HCT116 (cell line): Measurements from ENCODE around the gene MAP2K5. TPM values are rescaled to one million over a fixed set of nuclear protein-coding genes. Genes with fewer than 3 reads are reported as not detected.

Experiments
- ATAC-seq: fragments of 200-7000 bp; cut with Tn5 transposase; 2 replicates; pipeline ENCODE4 v1.9.1; 2020; ENCODE audit warnings: mild to moderate bottlenecking, moderate library complexity
- BruUV-seq: library from RNA; stranded (reverse); fragments of 400-500 nt; replicated peaks from 2 replicates; lab custom pipeline; 2021; lab: Mats Ljungman, UMichigan
- CTCF ChIA-PET: fragments of 300-600 bp; sonication (Branson Sonifier 250); formaldehyde crosslinking; loops from one replicate; lab custom pipeline; 2021; ENCODE audit warnings: antibody characterized with exemption; lab: Charles Lee
- POLR2A ChIA-PET: fragments of 300-600, 350-600 bp; sonication (Branson Sonifier 250); formaldehyde crosslinking; loops from one replicate; lab custom pipeline; 2021; ENCODE audit warnings: antibody characterized with exemption; lab: Charles Lee
- RAD21 ChIA-PET, 2 experiments: fragments of 300-600 bp; sonication (Branson Sonifier 250); formaldehyde crosslinking; loops; one replicate each; lab custom pipeline; 2023; ENCODE audit warnings: low total read pairs in 2 of 2; ENCODE audit not compliant: uncharacterized antibody in 2 of 2, unreplicated experiment in 2 of 2, low non-redundant PET in 1 of 2; lab: Charles Lee
- DNase-seq: peaks from one replicate; pipeline ENCODE4 v3.0.0-alpha.2; 2010; ENCODE audit warnings: low read depth, low spot score
- H2AFZ ChIP-seq: fragments of 200-600 bp; shearing (Covaris generic), sonication (generic); 2 replicates; pipeline ENCODE4 v1.6.1; 2017; ENCODE audit warnings: low read depth, mixed run types, mixed read lengths, antibody characterized with exemption, low read length; ENCODE audit not compliant: poor library complexity, severe bottlenecking
- H3K27ac ChIP-seq: 2 replicates; pipeline ENCODE4 v1.5.1; 2012; ENCODE audit warnings: low read depth, low read length
- H3K27me3 ChIP-seq: fragments of 200-600 bp; sonication (generic); 2 replicates; pipeline ENCODE4 v1.6.1; 2016; ENCODE audit warnings: mixed run types, low read length, mixed read lengths; ENCODE audit not compliant: insufficient read depth
- H3K36me3 ChIP-seq, 2 experiments: fragments of 200-500 bp in 1 of 2; fragments of 200-600 bp in 1 of 2; sonication (Bioruptor generic) in 1 of 2; sonication (generic) in 1 of 2; 2 replicates each; pipeline versions ENCODE4 v1.5.1 to v1.6.1; 2014 to 2016; ENCODE audit warnings: low read length in 2 of 2, inconsistent platforms in 1 of 2, mixed read lengths in 1 of 2, mixed run types in 1 of 2; ENCODE audit not compliant: insufficient read depth in 2 of 2, control insufficient read depth in 1 of 2
- H3K4me1 ChIP-seq, 2 experiments: fragments of 200-600 bp in 1 of 2; sonication (generic) in 1 of 2; 2 replicates each; pipeline versions ENCODE4 v1.5.1 to v1.6.1; 2012 to 2017; ENCODE audit warnings: low read length in 2 of 2, inconsistent platforms in 1 of 2, mild to moderate bottlenecking in 1 of 2, mixed read lengths in 1 of 2, mixed run types in 1 of 2, moderate library complexity in 1 of 2; ENCODE audit not compliant: insufficient read depth in 2 of 2, control insufficient read depth in 1 of 2
- H3K4me2 ChIP-seq: fragments of 200-600 bp; sonication (generic); 2 replicates; pipeline ENCODE4 v1.6.1; 2017; ENCODE audit warnings: mixed run types, low read length, mixed read lengths
- H3K4me3 ChIP-seq, 2 experiments: fragments of 200-600 bp in 1 of 2; sonication (generic) in 1 of 2; replicated peaks in 1 of 2; 2 replicates each; pipeline ENCODE4 v1.5.1; 2011 to 2016; ENCODE audit warnings: low read length in 2 of 2, control low read depth in 1 of 2, low read depth in 1 of 2, mild to moderate bottlenecking in 1 of 2, mixed read lengths in 1 of 2, mixed run types in 1 of 2
- H3K79me2 ChIP-seq: fragments of 200-600 bp; sonication (generic); 2 replicates; pipeline ENCODE4 v1.6.1; 2017; ENCODE audit warnings: mild to moderate bottlenecking, mixed run types, low read length, moderate library complexity, mixed read lengths; ENCODE audit not compliant: insufficient read depth
- H3K9ac ChIP-seq: fragments of 200-600 bp; sonication (generic); 2 replicates; pipeline ENCODE4 v1.6.1; 2016; ENCODE audit warnings: low read length, mixed read lengths
- H3K9me2 ChIP-seq: fragments of 200-600 bp; sonication (generic), shearing (Covaris generic); 2 replicates; pipeline ENCODE4 v1.6.1; 2017; ENCODE audit warnings: mixed run types, mild to moderate bottlenecking, moderate library complexity; ENCODE audit not compliant: insufficient read depth
- H3K9me3 ChIP-seq, 2 experiments: fragments of 200-500 bp in 1 of 2; fragments of 200-600 bp in 1 of 2; sonication (Bioruptor generic) in 1 of 2; sonication (generic) in 1 of 2; 2 replicates each; pipeline ENCODE4 v1.6.1; 2014 to 2017; ENCODE audit warnings: low read length in 2 of 2, mixed read lengths in 2 of 2, inconsistent platforms in 1 of 2, low read depth in 1 of 2, mild to moderate bottlenecking in 1 of 2, mixed run types in 1 of 2, moderate library complexity in 1 of 2; ENCODE audit not compliant: control insufficient read depth in 1 of 2, insufficient read depth in 1 of 2
- H4K20me1 ChIP-seq: fragments of 200-600 bp; sonication (generic), shearing (Covaris generic); 2 replicates; pipeline ENCODE4 v1.6.1; 2017; ENCODE audit warnings: mixed run types, mild to moderate bottlenecking, moderate library complexity; ENCODE audit not compliant: insufficient read depth
- CTCF ChIP-seq, 3 experiments: fragments of 200-600 bp in 1 of 3; sonication (generic) in 1 of 3; IDR thresholded peaks in 2 of 3; conservative IDR thresholded peaks in 1 of 3; 2 replicates each; pipeline ENCODE4 v1.5.1; 2012 to 2017; ENCODE audit warnings: low read depth in 2 of 3, low read length in 2 of 3, antibody characterized with exemption in 1 of 3, borderline replicate concordance in 1 of 3, control low read depth in 1 of 3, mild to moderate bottlenecking in 1 of 3, mixed read lengths in 1 of 3, mixed run types in 1 of 3, moderate library complexity in 1 of 3; ENCODE audit not compliant: insufficient read depth in 1 of 3
- EGR1 ChIP-seq: IDR thresholded peaks from 2 replicates; pipeline ENCODE4 v1.6.1; 2012; ENCODE audit warnings: low read depth
- JUND ChIP-seq: IDR thresholded peaks from 2 replicates; pipeline ENCODE4 v1.6.1; 2012
- POLR2A ChIP-seq: IDR thresholded peaks from 2 replicates; pipeline ENCODE4 v1.7.0; 2011; ENCODE audit warnings: borderline replicate concordance; ENCODE audit not compliant: insufficient read depth, insufficient read length; ENCODE audit errors: extremely low read depth
- SIN3A ChIP-seq: IDR thresholded peaks from 2 replicates; pipeline ENCODE4 v1.6.1; 2012; ENCODE audit warnings: low read depth
- SP1 ChIP-seq: IDR thresholded peaks from 2 replicates; pipeline ENCODE4 v1.6.1; 2012; ENCODE audit warnings: low read depth
- TCF7L2 ChIP-seq: IDR thresholded peaks from 2 replicates; pipeline ENCODE4 v1.7.0; 2011; ENCODE audit warnings: borderline replicate concordance, inconsistent platforms; ENCODE audit not compliant: insufficient read depth, insufficient read length; ENCODE audit errors: extremely low read depth
- ZFX ChIP-seq: fragments of 450-650 bp; IDR thresholded peaks from 2 replicates; pipeline ENCODE4 v1.6.1; 2017
- intact Hi-C: fragments of 100-400 bp; cut with micrococcal nuclease; formaldehyde crosslinking; loops from 2 replicates; pipeline ENCODE4 v1.10.0; 2022
- total RNA-seq: library from RNA; stranded (reverse); gene quantifications from one replicate; pipeline ENCODE4 v1.2.1, GENCODE V29; 2021; ENCODE audit not compliant: unreplicated experiment
- TF ChIP-seq, protein P1 (sequence below): IDR thresholded peaks from 2 replicates; pipeline ENCODE4 v1.6.1; 2012
- TF ChIP-seq, protein P2 (sequence below): IDR thresholded peaks from 2 replicates; pipeline ENCODE4 v1.6.1; 2012

The MAP2K5 gene
- total RNA-seq, 1 experiment from 2014 or later = 15.6 TPM

DNA sequence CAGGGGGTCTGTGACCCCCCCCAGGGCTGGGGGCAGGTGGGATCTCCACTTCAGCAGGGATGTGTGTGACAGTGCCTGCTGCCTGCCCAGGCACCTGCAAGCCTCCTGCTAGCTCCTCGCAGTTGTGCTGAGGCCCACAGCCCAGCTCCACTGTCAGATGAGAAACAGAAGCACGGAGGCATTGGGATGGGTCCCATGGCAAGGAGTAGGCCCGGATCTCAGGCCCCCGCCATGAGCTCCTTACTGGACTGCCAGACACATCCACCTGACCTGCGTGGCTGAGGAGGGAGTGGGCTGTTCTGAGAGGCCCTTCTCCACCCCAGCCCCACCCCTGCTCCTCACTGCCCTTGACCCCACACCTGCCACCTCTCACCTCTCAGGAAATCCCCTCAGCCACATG lies 264.6 kb downstream of the MAP2K5 start:
- Histone ChIP-seq H3K4me1 (no peaks in the 10 kb centered on the region), H3K36me3 (no peaks in the 10 kb centered on the region), H3K9me2 (no peaks in the 10 kb centered on the region), H3K4me3 (no peak overlapping the region), H4K20me1 (no peaks in the 10 kb centered on the region), H2AFZ (no peak overlapping the region), H3K9me3 (no peaks in the 10 kb centered on the region), H3K27ac (no peak overlapping the region), H3K79me2 (no peaks in the 10 kb centered on the region), H3K9ac (no peak overlapping the region), H3K4me2 (no peak overlapping the region), H3K27me3 (no peaks in the 10 kb centered on the region)
- TF ChIP-seq CTCF (IDR thresholded peaks at IDR 0.05 in 2 of 3, conservative IDR thresholded peaks at IDR 0.05 in 1 of 3; ENCODE audit: borderline replicate concordance in 1 of 3, insufficient read depth in 1 of 3, low read depth in 2 of 3, low read length in 2 of 3) (no peak), EGR1 (no peak), TCF7L2 (no peak), ZFX (no peak), SP1 (no peak), POLR2A (no peak), JUND (no peak), SIN3A (no peak)
- TF ChIP-seq, protein P1, sequence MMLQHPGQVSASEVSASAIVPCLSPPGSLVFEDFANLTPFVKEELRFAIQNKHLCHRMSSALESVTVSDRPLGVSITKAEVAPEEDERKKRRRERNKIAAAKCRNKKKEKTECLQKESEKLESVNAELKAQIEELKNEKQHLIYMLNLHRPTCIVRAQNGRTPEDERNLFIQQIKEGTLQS = no peak
- TF ChIP-seq, protein P2, sequence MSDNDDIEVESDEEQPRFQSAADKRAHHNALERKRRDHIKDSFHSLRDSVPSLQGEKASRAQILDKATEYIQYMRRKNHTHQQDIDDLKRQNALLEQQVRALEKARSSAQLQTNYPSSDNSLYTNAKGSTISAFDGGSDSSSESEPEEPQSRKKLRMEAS = no peak
- DNase-seq (no peak), ATAC-seq (no peak)
- ChIA-PET RAD21 (no interaction called here), CTCF (no interaction called here), POLR2A (no interaction called here)
- intact Hi-C loops = no loop called here
- no TSS peak for BruUV-seq
